Karpas-422 (cell line): ENCODE data around the gene SURF2. TPM values are rescaled to one million over a fixed set of nuclear protein-coding genes. Genes with fewer than 3 reads are reported as not detected.

Experiments used
- DNase-seq: peaks from one replicate; pipeline ENCODE4 v3.0.0-alpha.2; 2015
- H2AFZ ChIP-seq: fragments of 200-600 bp; sonication (generic); 2 replicates; pipeline ENCODE4 v1.6.1; 2014; ENCODE audit warnings: antibody characterized with exemption, low read length, mixed read lengths
- H3K27ac ChIP-seq: fragments of 200-600 bp; sonication (generic); 2 replicates; pipeline ENCODE4 v1.5.1; 2014; ENCODE audit warnings: mild to moderate bottlenecking, low read length, moderate library complexity
- H3K27me3 ChIP-seq: fragments of 200-600 bp; sonication (generic); 2 replicates; pipeline ENCODE4 v1.6.1; 2014; ENCODE audit warnings: low read length, mixed read lengths
- H3K36me3 ChIP-seq: fragments of 200-600 bp; sonication (generic); 2 replicates; pipeline ENCODE4 v1.6.1; 2014; ENCODE audit warnings: low read length, mixed read lengths; ENCODE audit not compliant: insufficient read depth
- H3K4me1 ChIP-seq: fragments of 200-600 bp; sonication (generic); 2 replicates; pipeline ENCODE4 v1.6.1; 2014; ENCODE audit warnings: mild to moderate bottlenecking, low read length, mixed read lengths
- H3K4me2 ChIP-seq: fragments of 200-600 bp; sonication (generic); 2 replicates; pipeline ENCODE4 v1.6.1; 2014; ENCODE audit warnings: low read length, low read depth, mild to moderate bottlenecking; ENCODE audit not compliant: poor library complexity, severe bottlenecking
- H3K4me3 ChIP-seq: fragments of 200-600 bp; sonication (generic); 2 replicates; pipeline ENCODE4 v1.5.1; 2014; ENCODE audit warnings: mild to moderate bottlenecking, antibody characterized with exemption, low read length, mixed read lengths
- H3K79me2 ChIP-seq: fragments of 200-600 bp; sonication (generic); 2 replicates; pipeline ENCODE4 v1.6.1; 2014; ENCODE audit warnings: mild to moderate bottlenecking, low read length, mixed read lengths
- H3K9ac ChIP-seq: fragments of 200-600 bp; sonication (generic); 2 replicates; pipeline ENCODE4 v1.6.0; 2014; ENCODE audit warnings: low read length
- H3K9me2 ChIP-seq: fragments of 200-600 bp; sonication (generic), shearing (Covaris generic); replicated peaks from 2 replicates; pipeline ENCODE4 v1.6.0; 2014; ENCODE audit warnings: mild to moderate bottlenecking, low read length, moderate library complexity; ENCODE audit not compliant: insufficient read depth
- H3K9me3 ChIP-seq: fragments of 300-700, 200-600 bp; sonication (generic); 2 replicates; pipeline ENCODE4 v1.6.1; 2014; ENCODE audit warnings: low read length, mixed read lengths
- H4K20me1 ChIP-seq: fragments of 200-600 bp; sonication (generic); 2 replicates; pipeline ENCODE4 v1.6.1; 2014; ENCODE audit warnings: mild to moderate bottlenecking, antibody characterized with exemption, low read length, low read depth; ENCODE audit not compliant: insufficient read depth
- total RNA-seq: library from RNA; depleted of rRNA; stranded (reverse); fragments of >200 nt; shearing (Covaris generic); gene quantifications from 2 replicates; pipeline ENCODE4 v1.2.3, GENCODE V29; 2014; ENCODE audit warnings: low replicate concordance

The SURF2 gene
- total RNA-seq, 1 experiment from 2014 or later, result 20.0 TPM

DNA sequence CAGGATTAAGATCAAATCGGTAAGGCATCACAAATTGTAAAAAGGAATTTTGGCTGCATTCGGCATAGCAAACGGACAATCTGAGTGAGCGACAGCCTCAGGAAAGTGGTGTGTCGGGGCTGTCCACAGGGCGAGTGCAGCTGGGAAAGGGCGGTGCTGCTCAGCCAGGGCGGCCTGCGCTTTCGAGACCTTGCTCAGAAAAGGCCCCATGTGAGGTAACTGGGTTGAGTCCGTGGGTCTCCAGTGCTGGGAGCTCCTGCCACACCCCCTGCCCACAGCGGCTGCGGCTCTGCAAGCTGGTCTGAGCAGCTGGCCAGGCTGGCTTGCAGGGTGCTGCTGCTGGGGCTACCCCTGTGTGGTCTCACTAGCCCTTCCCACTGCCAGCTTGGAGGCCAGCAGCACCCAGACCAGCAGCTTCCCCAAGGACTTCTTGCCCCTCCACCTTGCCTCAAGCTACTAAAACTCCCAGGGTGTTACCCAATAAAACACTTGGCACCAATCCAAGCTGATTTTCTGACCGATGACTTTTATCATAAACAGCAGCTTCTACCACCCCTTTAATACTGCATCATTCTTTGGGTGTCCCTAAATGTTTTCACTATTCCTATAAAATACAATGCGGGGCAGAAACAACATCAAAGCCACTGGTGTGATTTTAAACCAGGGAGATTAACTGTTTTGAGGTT, 6.2 kb downstream of the SURF2 start:
- H3K9me2 ChIP-seq, result no peaks in the 10 kb centered on the region
- H3K4me3 ChIP-seq, result no peak overlapping the region
- peaks cover 9% of the 10 kb centered on the region for H3K79me2 ChIP-seq
- H3K36me3 ChIP-seq, result peaks cover 22% of the 10 kb centered on the region; the same call in 1 of the 2 replicates
- H3K27ac ChIP-seq, result no peak overlapping the region
- no peaks in the 10 kb centered on the region for H3K27me3 ChIP-seq
- H2AFZ ChIP-seq, result no peak overlapping the region
- DNase-seq, result no peak
- peaks cover 9% of the 10 kb centered on the region; the same call in 1 of the 2 replicates for H4K20me1 ChIP-seq
- no peak overlapping the region for H3K9ac ChIP-seq
- no peaks in the 10 kb centered on the region for H3K9me3 ChIP-seq
- H3K4me1 ChIP-seq, result peaks cover 9% of the 10 kb centered on the region
- H3K4me2 ChIP-seq, result no peak overlapping the region

DNA sequence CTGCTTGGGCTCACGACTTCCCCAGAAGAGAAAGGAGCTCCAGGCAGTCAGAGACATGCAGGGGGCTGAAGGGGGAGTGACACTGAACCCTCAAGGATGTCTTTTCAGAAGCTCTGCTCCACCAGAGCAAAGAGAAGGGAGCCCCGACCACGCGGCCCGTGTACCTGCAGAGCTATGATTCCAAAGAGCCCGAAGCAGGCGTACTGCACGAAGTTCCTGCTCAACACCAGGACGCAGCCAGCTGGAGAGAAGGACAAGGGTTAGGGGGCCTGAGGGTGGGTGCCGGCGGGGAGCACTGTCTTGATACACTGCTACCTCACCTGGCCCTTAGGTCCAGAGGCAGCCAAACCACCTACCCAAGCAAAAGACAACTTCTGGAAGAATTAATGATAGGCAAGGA, 10.1 kb downstream of the SURF2 start:
- Histone ChIP-seq H3K27me3 (no peaks in the 10 kb centered on the region), H3K4me2 (no peak overlapping the region), H3K4me1 (no peaks in the 10 kb centered on the region), H3K9me3 (no peaks in the 10 kb centered on the region), H3K9ac (no peak overlapping the region), H3K79me2 (peaks cover 40% of the 10 kb centered on the region), H4K20me1 (peaks cover 38% of the 10 kb centered on the region), H3K9me2 (no peaks in the 10 kb centered on the region), H3K36me3 (peaks cover 23% of the 10 kb centered on the region; the same call in 1 of the 2 replicates), H3K4me3 (no peak overlapping the region), H2AFZ (no peak overlapping the region), H3K27ac (no peak overlapping the region)
- no peak for DNase-seq

DNA sequence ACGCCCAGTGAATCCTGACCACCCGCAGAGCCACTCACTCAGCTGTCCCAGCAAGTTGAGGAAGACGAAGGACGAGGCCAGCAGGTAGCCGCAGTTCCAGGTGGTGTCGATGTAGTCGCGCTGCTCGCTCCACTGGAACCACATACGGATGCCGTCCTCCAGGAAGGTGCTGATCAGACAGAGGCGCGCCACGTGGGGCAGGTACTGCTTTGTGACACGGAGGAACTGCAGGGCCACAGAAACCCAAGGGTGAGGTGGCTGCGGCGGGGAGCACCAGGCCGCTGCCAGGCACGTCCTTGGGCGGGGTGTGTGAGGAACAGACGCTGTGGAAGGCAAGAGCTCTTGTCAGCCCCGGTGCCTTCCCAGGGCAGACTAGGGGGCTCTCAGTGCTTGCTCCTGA, 10.9 kb downstream of the SURF2 start:
- Histone ChIP-seq H3K9me3 (no peaks in the 10 kb centered on the region), H3K4me2 (no peak overlapping the region), H3K9ac (no peak overlapping the region), H3K27ac (no peak overlapping the region), H3K27me3 (no peaks in the 10 kb centered on the region), H4K20me1 (peaks cover 38% of the 10 kb centered on the region), H3K36me3 (peaks cover 17% of the 10 kb centered on the region; the same call in 1 of the 2 replicates), H2AFZ (no peak overlapping the region), H3K4me3 (no peak overlapping the region), H3K79me2 (peaks cover 48% of the 10 kb centered on the region), H3K9me2 (no peaks in the 10 kb centered on the region), H3K4me1 (no peaks in the 10 kb centered on the region)
- DNase-seq, result no peak

DNA sequence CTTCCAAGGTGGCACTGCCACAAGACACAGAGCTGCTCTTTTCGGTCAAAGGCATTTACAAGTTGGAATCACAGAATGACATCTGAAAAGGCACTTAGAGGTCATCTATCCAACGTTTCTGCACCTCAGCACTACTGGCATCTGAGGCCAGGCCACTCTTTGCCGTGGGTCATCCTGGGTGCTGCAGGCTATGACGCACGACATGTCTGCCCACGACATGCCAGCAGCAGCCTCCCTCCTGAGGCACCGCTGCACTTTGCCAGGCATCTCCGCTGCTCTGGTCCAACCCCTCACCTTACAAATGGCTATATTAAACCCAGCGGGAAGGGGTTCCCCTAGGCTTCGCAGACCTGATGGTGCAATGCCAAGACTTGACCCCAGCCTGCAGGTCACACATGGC, 11.4 kb downstream of the SURF2 start:
- H3K4me3 ChIP-seq, result no peak overlapping the region
- no peaks in the 10 kb centered on the region for H3K27me3 ChIP-seq
- no peaks in the 10 kb centered on the region for H3K4me1 ChIP-seq
- no peaks in the 10 kb centered on the region for H3K9me3 ChIP-seq
- no peaks in the 10 kb centered on the region for H3K9me2 ChIP-seq
- H3K4me2 ChIP-seq, result no peak overlapping the region
- H3K27ac ChIP-seq, result no peak overlapping the region
- no peak overlapping the region for H3K9ac ChIP-seq
- peaks cover 15% of the 10 kb centered on the region; the same call in 1 of the 2 replicates for H3K36me3 ChIP-seq
- H4K20me1 ChIP-seq, result peaks cover 39% of the 10 kb centered on the region
- H2AFZ ChIP-seq, result no peak overlapping the region
- H3K79me2 ChIP-seq, result peaks cover 54% of the 10 kb centered on the region
- DNase-seq, result no peak

DNA sequence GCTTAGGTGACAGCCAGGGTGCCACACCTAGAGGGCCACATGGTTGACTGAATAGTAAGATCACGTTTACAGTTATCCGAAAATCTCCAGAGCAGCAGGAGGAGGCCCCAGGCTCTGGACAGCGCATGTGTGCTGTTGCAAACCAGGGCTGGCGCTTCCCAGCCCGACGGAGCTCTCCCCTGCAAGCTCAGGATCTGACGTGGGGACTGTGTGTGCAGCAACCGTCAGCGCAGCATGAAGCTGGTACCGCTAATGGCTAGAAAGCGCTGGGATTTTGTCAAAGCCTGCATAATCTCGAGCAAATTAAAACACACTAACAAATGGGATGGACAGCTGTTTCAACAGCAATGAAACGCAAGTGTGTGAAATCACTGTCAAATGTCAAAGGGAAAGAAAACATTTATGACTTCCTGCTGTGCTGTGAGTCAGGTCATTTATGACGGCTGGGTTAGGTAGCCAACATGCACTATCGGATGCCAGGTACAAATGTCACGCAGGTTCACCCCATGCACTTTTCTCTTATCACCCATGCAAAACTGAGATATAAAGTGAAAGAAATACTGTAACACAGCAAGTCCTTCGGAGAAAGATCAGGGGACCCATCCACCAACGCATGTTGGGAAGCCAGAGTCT, 12.0 kb downstream of the SURF2 start:
- H2AFZ ChIP-seq, result no peak overlapping the region
- H3K9ac ChIP-seq, result no peak overlapping the region
- no peaks in the 10 kb centered on the region for H3K4me1 ChIP-seq
- H3K9me3 ChIP-seq, result no peaks in the 10 kb centered on the region
- H3K79me2 ChIP-seq, result peaks cover 60% of the 10 kb centered on the region
- H4K20me1 ChIP-seq, result peaks cover 39% of the 10 kb centered on the region
- H3K27ac ChIP-seq, result no peak overlapping the region
- no peaks in the 10 kb centered on the region for H3K27me3 ChIP-seq
- H3K4me3 ChIP-seq, result no peak overlapping the region
- peaks cover 14% of the 10 kb centered on the region; the same call in 1 of the 2 replicates for H3K36me3 ChIP-seq
- no peak for DNase-seq
- H3K4me2 ChIP-seq, result no peak overlapping the region
- no peaks in the 10 kb centered on the region for H3K9me2 ChIP-seq

DNA sequence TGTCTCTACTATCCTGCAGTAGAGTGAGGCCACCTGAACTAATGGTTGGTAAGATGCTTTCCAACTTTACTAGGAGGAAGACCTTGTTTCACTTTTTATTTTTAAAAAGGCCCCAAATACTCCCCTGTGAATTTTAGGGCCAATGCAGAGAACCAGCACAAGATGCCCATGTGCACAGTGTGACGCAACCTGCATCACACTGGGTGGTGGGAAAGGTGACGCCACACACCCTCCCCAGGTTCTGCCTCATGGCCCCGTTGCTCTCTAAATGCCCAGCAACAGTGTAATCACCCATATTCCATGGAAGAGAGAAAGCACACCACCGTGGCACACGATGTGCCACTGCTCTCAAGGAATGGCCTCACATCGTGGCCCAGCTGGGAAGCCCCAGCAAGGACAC, 13.1 kb downstream of the SURF2 start:
- H3K4me2 ChIP-seq, result no peak overlapping the region
- DNase-seq, result no peak
- H3K27me3 ChIP-seq, result no peaks in the 10 kb centered on the region
- H3K9me3 ChIP-seq, result no peaks in the 10 kb centered on the region
- no peaks in the 10 kb centered on the region for H3K9me2 ChIP-seq
- H4K20me1 ChIP-seq, result peaks cover 39% of the 10 kb centered on the region
- peaks cover 6% of the 10 kb centered on the region for H3K4me1 ChIP-seq
- no peak overlapping the region for H3K4me3 ChIP-seq
- H2AFZ ChIP-seq, result no peak overlapping the region
- no peak overlapping the region for H3K9ac ChIP-seq
- peaks cover 8% of the 10 kb centered on the region; the same call in 1 of the 2 replicates for H3K36me3 ChIP-seq
- H3K27ac ChIP-seq, result no peak overlapping the region
- H3K79me2 ChIP-seq, result peaks cover 70% of the 10 kb centered on the region

DNA sequence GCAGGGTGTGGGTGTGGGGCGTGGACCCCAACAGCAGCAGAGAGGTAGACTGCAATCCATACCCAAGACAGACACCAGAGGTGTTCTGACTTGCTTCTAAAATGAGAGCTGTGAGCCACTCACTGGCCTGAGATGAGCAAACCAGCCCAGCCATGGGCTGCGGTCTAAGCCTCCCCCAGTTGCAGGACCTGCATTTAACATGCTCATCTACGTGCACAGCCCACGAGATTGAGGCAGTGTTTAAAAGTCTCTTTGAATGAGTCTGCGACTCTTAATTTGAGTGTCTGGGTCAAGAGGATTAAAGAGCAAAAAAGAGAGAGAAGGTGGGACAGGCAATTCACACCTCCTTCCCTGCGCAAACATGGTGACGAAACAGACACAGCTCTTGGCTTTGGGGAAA, 13.6 kb downstream of the SURF2 start:
- DNase-seq, result no peak

DNA sequence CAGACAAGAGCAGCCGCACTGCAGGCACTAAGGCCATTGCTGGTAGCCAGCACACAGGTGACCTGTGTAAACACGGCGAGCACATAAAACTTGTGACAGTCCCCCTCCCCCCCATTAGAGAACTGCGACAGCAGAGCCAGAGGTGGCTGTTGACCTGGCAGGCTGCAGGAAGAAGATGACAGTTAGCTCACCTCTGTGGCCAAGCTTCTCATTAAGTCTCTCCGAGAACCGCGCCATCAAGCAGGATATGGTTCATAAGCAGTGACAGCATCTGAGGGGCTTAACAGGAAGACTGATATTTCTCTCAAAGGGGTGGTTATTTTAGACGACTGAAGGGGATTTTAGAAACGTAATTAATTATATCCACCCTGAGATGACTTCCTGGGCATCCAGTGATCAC, 14.3 kb downstream of the SURF2 start:
- Histone ChIP-seq H3K4me1 (peaks cover 11% of the 10 kb centered on the region), H3K27me3 (no peaks in the 10 kb centered on the region), H4K20me1 (peaks cover 48% of the 10 kb centered on the region), H3K4me3 (no peak overlapping the region), H3K9ac (no peak overlapping the region), H3K27ac (no peak overlapping the region), H3K79me2 (peaks cover 83% of the 10 kb centered on the region), H3K9me2 (no peaks in the 10 kb centered on the region), H3K4me2 (no peak overlapping the region), H3K9me3 (no peaks in the 10 kb centered on the region), H2AFZ (no peak overlapping the region), H3K36me3 (peaks cover 7% of the 10 kb centered on the region; the same call in 1 of the 2 replicates)
- DNase-seq, result no peak

More for the DNA sequence above, 13.6 kb downstream of the SURF2 start:
- Histone ChIP-seq H3K4me1 (peaks cover 11% of the 10 kb centered on the region), H3K4me3 (no peak overlapping the region), H3K36me3 (peaks cover 8% of the 10 kb centered on the region; the same call in 1 of the 2 replicates), H3K27ac (no peak overlapping the region), H3K4me2 (no peak overlapping the region), H3K9me3 (no peaks in the 10 kb centered on the region), H2AFZ (no peak overlapping the region), H3K79me2 (peaks cover 75% of the 10 kb centered on the region), H3K9ac (no peak overlapping the region), H4K20me1 (peaks cover 44% of the 10 kb centered on the region), H3K9me2 (no peaks in the 10 kb centered on the region), H3K27me3 (no peaks in the 10 kb centered on the region)
